DMS53 treated with DMSO at 0.1 percent for 48 hours (cell line): ENCODE measurements around the gene CRAT.

Source experiments
- DNase-seq: peaks from one replicate; lab custom pipeline; 2025; ENCODE audit not compliant: unreplicated experiment; lab: John Stamatoyannopoulos, UW

Gene CRAT

GRCh38 chr9:129111528-129112151 is 1.0 kb upstream of the CRAT start:
- DNase-seq = no peak

- DNase-seq = no peak
Observed at GRCh38 chr9:129109952-129110739, 447 bp downstream of the CRAT start.

- no peak for DNase-seq
Observed at GRCh38 chr9:129109537-129109903, 1.1 kb downstream of the CRAT start.

GRCh38 chr9:129108805-129109536 is 1.6 kb downstream of the CRAT start:
- DNase-seq = no peak

- DNase-seq = no peak
Observed at GRCh38 chr9:129108083-129108804, 2.3 kb downstream of the CRAT start.

- DNase-seq = no peak
Observed at GRCh38 chr9:129107651-129108050, 2.9 kb downstream of the CRAT start.

- no peak for DNase-seq
Observed at GRCh38 chr9:129105857-129106694, 4.5 kb downstream of the CRAT start.

- no peak for DNase-seq
Observed at GRCh38 chr9:129104051-129104450, 6.5 kb downstream of the CRAT start.

GRCh38 chr9:129103595-129103965 is 7.0 kb downstream of the CRAT start:
- DNase-seq = no peak

- peak; percentile 20 for DNase-seq
Observed at GRCh38 chr9:129102791-129103594, 7.6 kb downstream of the CRAT start.

- DNase-seq = no peak
Observed at GRCh38 chr9:129102095-129102525, 8.5 kb downstream of the CRAT start.

- no peak for DNase-seq
Observed at GRCh38 chr9:129101279-129101678, 9.3 kb downstream of the CRAT start.

- no peak for DNase-seq
Observed at GRCh38 chr9:129100383-129101169, 10.0 kb downstream of the CRAT start.

GRCh38 chr9:129098328-129098727 is 12.3 kb downstream of the CRAT start:
- DNase-seq = no peak

GRCh38 chr9:129097671-129098306 is 12.8 kb downstream of the CRAT start:
- DNase-seq = no peak

GRCh38 chr9:129095908-129096307 is 14.7 kb downstream of the CRAT start:
- no peak for DNase-seq

- DNase-seq = no peak
Observed at GRCh38 chr9:129095170-129095667, 15.4 kb downstream of the CRAT start.
